ENCODE measurements around the gene NXPE2. TPM values are rescaled to one million over a fixed set of nuclear protein-coding genes. Genes with fewer than 3 reads are reported as not detected.

NXPE2 gene
- 0.94 TPM for total RNA-seq

GRCh38 chr11:114678125-114679036 is at the start of gene NXPE2:
Gene NXPE2 (plus strand): TSS chr11:114678527. CDS start chr11:114678576, 49 bp downstream.

Other genes with a start within 250 kb of the NXPE2 start
- gene REXO2, start 239.1 kb upstream of the NXPE2 start, total RNA-seq: 54.8 TPM
- gene NXPE1, start 118.6 kb upstream of the NXPE2 start, total RNA-seq: not detected
- gene NXPE4, start 82.7 kb upstream of the NXPE2 start, total RNA-seq: not detected